HepG2 (cell line): ENCODE measurements around the gene PRDM12. TPM values are rescaled to one million over a fixed set of nuclear protein-coding genes. Genes with fewer than 3 reads are reported as not detected.

Experiments used
- CEBPG ChIP-seq: IDR thresholded peaks from 2 replicates; pipeline ENCODE4 v1.6.1; 2016
- GABPB1 ChIP-seq: IDR thresholded peaks from 2 replicates; pipeline ENCODE4 v1.6.1; 2016; ENCODE audit warnings: mild to moderate bottlenecking, missing genetic modification reagents, moderate library complexity, missing compliant biosample characterization
- GTF3A ChIP-seq: sonication (generic); formaldehyde crosslinking; conservative IDR thresholded peaks from 2 replicates; pipeline ENCODE4 v1.4.0; 2020; ENCODE audit warnings: mild to moderate bottlenecking, missing genetic modification reagents
- HOMEZ ChIP-seq: IDR thresholded peaks from 2 replicates; pipeline ENCODE4 v1.6.1; 2016; ENCODE audit warnings: low read depth
- JARID2 ChIP-seq: sonication (generic); formaldehyde crosslinking; IDR thresholded peaks from 2 replicates; pipeline ENCODE4 v1.8.1; 2023; ENCODE audit warnings: missing genetic modification reagents, inconsistent platforms; ENCODE audit not compliant: insufficient replicate concordance
- KDM2A ChIP-seq: sonication (generic); formaldehyde crosslinking; IDR thresholded peaks from 2 replicates; pipeline ENCODE4 v1.4.0; 2020; ENCODE audit warnings: low read depth, missing genetic modification reagents, borderline replicate concordance
- NFIC ChIP-seq: IDR thresholded peaks from 2 replicates; pipeline ENCODE4 v1.6.1; 2012; ENCODE audit warnings: mild to moderate bottlenecking, low read length, inconsistent platforms
- REPIN1 ChIP-seq: sonication (generic); formaldehyde crosslinking; IDR thresholded peaks from 2 replicates; pipeline ENCODE4 v1.8.0; 2022; ENCODE audit warnings: missing genetic modification reagents, low read depth, mild to moderate bottlenecking, borderline replicate concordance
- TBP ChIP-seq: sonication (generic); formaldehyde crosslinking; IDR thresholded peaks from 2 replicates; pipeline ENCODE4 v1.5.0; 2020; ENCODE audit warnings: missing genetic modification reagents
- TFE3 ChIP-seq: IDR thresholded peaks from 2 replicates; pipeline ENCODE4 v1.6.1; 2016
- ZNF251 ChIP-seq: sonication (generic); formaldehyde crosslinking; IDR thresholded peaks from 2 replicates; pipeline ENCODE4 v1.9.0; 2021; ENCODE audit warnings: mild to moderate bottlenecking, missing genetic modification reagents
- ZNF263 ChIP-seq: sonication (generic); formaldehyde crosslinking; IDR thresholded peaks from 2 replicates; pipeline ENCODE4 v1.4.0; 2020; ENCODE audit warnings: missing genetic modification reagents
- ZNF503 ChIP-seq: sonication (generic); formaldehyde crosslinking; IDR thresholded peaks from 2 replicates; pipeline ENCODE4 v1.4.0; 2020; ENCODE audit warnings: missing genetic modification reagents
- ZNF567 ChIP-seq: sonication (generic); formaldehyde crosslinking; IDR thresholded peaks from 2 replicates; pipeline ENCODE4 v1.8.1; 2023; ENCODE audit warnings: mild to moderate bottlenecking, missing genetic modification reagents, borderline replicate concordance
- ZNF75D ChIP-seq: sonication (generic); formaldehyde crosslinking; IDR thresholded peaks from 2 replicates; pipeline ENCODE4 v1.8.1; 2023; ENCODE audit warnings: missing genetic modification reagents, mild to moderate bottlenecking, borderline replicate concordance
- ZNF790 ChIP-seq: sonication (generic); formaldehyde crosslinking; IDR thresholded peaks from 2 replicates; pipeline ENCODE4 v1.8.0; 2022; ENCODE audit warnings: missing genetic modification reagents, mild to moderate bottlenecking, borderline replicate concordance
- ZZZ3 ChIP-seq: sonication (generic); formaldehyde crosslinking; IDR thresholded peaks from 2 replicates; pipeline ENCODE4 v1.4.0; 2020; ENCODE audit warnings: missing genetic modification reagents, mild to moderate bottlenecking, borderline replicate concordance
- polyA plus RNA-seq, 8 experiments: library from polyadenylated mRNA; depleted of rRNA in 3 of 8; stranded (reverse) in 7 of 8; unstranded in 1 of 8; fragments of >200 nt; fragmentation: Illumina TruSeq in 4 of 8; extraction: Trizol in 4 of 8; gene quantifications; 2 replicates each; pipeline versions ENCODE4 v1.2.1 to v1.2.3, GENCODE V29; 2011 to 2016; ENCODE audit warnings: low read depth in 4 of 8, missing spikeins in 1 of 8, mixed read lengths in 1 of 8; ENCODE audit not compliant: insufficient read depth in 1 of 8
- total RNA-seq, 5 experiments: library from RNA; depleted of rRNA; stranded (reverse); fragments of >200 nt; fragmentation: Illumina TruSeq; extraction: Trizol; gene quantifications; 2 replicates each; pipeline ENCODE4 v1.2.3, GENCODE V29; 2016; ENCODE audit warnings: low read depth in 1 of 5
- TF ChIP-seq, protein P1 (sequence below): sonication (generic); formaldehyde crosslinking; IDR thresholded peaks from 2 replicates; pipeline ENCODE4 v1.8.1; 2022; ENCODE audit warnings: low read depth, mild to moderate bottlenecking, missing genetic modification reagents

PRDM12 gene
- total and polyA plus RNA-seq, 2 of the 13 experiments (the other 11 are each of a cell fraction or from before 2014, with no cell fraction given), result 0.04 to 0.07 TPM

DNA sequence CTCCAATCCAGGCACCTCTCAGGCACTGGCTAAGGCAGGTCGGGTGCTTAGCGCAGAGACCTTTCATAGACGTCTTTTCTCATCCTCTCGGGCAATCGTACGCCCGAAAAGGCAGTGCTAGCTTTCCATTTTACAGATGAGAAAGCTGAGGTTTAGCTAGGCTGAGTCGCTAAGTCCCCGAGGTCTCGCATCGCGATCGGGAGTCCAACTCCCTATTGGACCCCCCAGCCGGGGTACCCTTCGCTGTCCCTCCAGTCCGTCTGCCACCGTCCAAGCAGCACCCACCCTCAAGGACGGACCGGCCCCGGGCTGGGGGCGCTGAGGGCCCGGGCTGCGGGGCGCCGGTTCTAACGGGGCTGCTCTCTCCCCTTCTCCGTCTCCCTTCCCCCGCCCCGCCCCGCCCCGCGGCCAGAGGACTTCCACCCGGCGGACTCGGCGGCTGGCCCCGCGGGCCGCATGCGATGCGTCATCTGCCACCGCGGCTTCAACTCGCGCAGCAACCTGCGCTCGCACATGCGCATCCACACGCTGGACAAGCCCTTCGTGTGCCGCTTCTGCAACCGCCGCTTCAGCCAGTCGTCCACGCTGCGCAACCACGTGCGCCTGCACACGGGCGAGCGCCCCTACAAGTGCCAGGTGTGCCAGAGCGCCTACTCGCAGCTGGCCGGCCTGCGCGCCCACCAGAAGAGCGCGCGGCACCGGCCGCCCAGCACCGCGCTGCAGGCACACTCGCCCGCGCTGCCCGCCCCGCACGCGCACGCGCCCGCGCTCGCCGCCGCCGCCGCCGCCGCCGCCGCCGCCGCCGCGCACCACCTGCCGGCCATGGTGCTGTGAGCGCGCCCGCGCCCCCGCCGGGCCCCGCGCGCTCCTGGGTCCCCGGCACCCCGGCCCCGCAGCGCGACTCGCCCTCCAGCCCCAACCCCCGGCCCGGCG lies 16.7 kb downstream of the PRDM12 start (continued):
- TF ChIP-seq KDM2A (CRISPR knock-in tag) (peak; percentile 75; the same call in 1 of the 2 replicates), NFIC (no peak), ZNF251 (CRISPR knock-in tag) (no peak), ZNF263 (peak; percentile 71; the same call in 1 of the 2 replicates), ZNF75D (CRISPR knock-in tag) (no peak), ZNF790 (CRISPR knock-in tag) (peak; percentile 76; the same call in 1 of the 2 replicates), TFE3 (peak; percentile 79), CEBPG (CRISPR knock-in tag) (peak; percentile 37), ZZZ3 (CRISPR knock-in tag) (no peak), GTF3A (no peak), ZNF567 (CRISPR knock-in tag) (no peak), ZNF503 (CRISPR knock-in tag) (peak; percentile 66; the same call in 1 of the 2 replicates), TBP (CRISPR knock-in tag) (no peak), JARID2 (CRISPR knock-in tag) (no peak), REPIN1 (CRISPR knock-in tag) (peak; percentile 83), GABPB1 (CRISPR knock-in tag) (peak; percentile 72; the same call in 1 of the 2 replicates), HOMEZ (CRISPR knock-in tag) (0 out of 2 replicates have a peak, but pooled peaks have one; percentile 25)
- TF ChIP-seq, protein P1, sequence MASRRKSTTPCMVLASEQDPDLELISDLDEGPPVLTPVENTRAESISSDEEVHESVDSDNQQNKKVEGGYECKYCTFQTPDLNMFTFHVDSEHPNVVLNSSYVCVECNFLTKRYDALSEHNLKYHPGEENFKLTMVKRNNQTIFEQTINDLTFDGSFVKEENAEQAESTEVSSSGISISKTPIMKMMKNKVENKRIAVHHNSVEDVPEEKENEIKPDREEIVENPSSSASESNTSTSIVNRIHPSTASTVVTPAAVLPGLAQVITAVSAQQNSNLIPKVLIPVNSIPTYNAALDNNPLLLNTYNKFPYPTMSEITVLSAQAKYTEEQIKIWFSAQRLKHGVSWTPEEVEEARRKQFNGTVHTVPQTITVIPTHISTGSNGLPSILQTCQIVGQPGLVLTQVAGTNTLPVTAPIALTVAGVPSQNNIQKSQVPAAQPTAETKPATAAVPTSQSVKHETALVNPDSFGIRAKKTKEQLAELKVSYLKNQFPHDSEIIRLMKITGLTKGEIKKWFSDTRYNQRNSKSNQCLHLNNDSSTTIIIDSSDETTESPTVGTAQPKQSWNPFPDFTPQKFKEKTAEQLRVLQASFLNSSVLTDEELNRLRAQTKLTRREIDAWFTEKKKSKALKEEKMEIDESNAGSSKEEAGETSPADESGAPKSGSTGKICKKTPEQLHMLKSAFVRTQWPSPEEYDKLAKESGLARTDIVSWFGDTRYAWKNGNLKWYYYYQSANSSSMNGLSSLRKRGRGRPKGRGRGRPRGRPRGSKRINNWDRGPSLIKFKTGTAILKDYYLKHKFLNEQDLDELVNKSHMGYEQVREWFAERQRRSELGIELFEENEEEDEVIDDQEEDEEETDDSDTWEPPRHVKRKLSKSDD (CRISPR knock-in tag), result peak; percentile 60; the same call in 1 of the 2 replicates
